ENCODE results near the gene CABP5.

Gene CABP5

DNA sequence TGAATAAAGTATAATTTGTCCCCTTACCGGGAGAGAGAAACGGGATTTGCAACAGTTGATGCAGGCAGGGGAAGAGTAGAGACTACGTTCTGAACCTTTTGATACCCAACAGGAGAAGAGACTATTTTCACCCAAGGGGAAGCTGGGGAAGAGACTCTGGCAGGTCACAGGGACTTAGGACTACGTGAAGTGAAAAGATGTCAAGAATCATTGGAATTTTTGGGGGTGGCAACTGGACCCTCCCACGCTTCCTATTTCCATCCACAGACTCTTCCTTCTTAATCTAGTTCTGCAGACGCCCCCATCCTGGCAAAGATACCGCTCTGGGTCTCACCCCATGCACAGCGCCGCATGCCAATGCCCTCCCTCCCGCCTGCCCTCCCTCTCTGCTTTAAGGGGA is 13.8 kb downstream of the CABP5 start:
- DNase-seq (ENCODE audit: low spot score), result no peak

DNA sequence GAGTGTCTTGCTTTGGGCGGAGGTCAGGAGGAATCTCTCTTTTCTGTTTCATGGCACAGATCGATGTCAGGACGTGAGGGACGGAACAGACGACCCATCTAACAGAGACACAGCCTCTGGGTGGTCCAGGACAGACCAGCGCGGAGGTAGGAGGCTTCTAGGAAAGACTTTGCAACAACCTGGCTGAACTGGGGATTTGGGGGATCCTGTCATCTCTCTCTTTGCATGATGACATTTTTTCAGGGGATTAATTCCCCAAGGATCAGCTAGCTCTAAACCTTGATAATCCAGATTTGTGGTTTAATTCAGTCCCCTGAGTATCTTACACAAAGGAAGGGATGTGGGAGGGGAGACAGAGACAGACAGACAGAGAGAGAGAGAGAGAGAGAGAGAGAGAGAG is 14.4 kb downstream of the CABP5 start:
- no peak for DNase-seq (ENCODE audit: low spot score)

DNA sequence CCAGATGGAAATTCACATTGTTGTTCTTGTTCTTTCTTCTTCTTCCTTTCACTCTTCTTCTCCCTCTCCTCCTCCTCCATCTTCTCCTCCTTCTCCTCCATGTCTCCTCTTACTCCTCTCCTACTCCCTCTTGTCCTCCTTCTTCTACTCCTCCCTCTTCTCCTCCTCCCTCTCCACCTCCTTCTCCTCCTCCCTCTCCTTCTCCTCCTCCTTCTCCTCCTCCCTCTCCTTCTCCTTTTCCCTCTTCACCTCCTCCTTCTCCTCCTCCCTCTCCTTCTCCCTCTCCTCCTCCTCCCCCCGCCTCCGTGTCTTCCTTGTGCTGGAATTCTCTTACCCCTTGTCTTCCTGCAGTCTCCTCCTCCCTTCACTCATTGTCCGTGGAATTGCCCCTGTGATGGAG is 18.4 kb downstream of the CABP5 start:
- DNase-seq (ENCODE audit: low spot score), result no peak

GRCh38 chr19:48023518-48023917 is 20.4 kb downstream of the CABP5 start:
- DNase-seq (ENCODE audit: low spot score), result no peak

DNA sequence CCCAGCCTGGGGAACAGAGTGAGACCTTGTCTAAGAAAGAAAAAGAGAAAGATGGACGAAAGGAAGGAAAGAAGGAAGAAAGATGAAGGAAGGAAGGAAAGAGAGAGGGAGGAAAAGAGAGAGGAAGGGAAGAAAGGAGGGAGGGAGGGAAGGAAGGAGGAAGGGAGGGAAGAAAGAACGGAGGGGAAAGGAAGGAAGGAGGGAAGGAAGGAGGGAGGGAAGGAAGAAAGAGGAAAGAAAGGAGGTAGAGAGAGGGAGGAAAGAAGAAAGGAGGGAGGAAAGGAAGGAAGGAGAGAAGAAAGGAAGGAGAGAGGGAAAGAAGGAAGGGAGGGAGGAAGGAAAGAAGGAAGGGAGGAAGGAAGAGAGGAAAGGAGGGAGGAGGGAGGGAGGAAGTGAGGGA is 20.9 kb downstream of the CABP5 start:
- no peak for DNase-seq (ENCODE audit: low spot score)

DNA sequence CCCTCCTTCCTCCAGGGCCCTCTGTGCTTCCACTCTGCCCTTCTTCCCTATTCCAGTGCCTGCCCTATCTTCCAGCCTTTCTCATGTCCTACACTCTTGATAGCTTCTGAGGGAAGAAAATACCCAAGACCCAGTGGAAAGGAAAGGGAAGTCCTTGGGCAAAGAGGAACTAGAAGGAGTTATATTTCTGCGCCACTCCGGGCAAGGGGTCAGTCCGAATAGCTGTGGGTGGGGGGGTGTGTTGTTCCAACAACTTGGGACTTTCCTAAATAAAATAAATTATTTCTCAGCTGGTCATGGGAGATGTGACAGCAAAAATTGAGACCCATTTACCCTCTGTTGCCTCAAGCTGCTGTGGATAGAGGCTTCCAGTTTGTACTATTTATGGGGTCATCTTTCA is 23.2 kb downstream of the CABP5 start:
- DNase-seq (ENCODE audit: low spot score), result no peak

DNA sequence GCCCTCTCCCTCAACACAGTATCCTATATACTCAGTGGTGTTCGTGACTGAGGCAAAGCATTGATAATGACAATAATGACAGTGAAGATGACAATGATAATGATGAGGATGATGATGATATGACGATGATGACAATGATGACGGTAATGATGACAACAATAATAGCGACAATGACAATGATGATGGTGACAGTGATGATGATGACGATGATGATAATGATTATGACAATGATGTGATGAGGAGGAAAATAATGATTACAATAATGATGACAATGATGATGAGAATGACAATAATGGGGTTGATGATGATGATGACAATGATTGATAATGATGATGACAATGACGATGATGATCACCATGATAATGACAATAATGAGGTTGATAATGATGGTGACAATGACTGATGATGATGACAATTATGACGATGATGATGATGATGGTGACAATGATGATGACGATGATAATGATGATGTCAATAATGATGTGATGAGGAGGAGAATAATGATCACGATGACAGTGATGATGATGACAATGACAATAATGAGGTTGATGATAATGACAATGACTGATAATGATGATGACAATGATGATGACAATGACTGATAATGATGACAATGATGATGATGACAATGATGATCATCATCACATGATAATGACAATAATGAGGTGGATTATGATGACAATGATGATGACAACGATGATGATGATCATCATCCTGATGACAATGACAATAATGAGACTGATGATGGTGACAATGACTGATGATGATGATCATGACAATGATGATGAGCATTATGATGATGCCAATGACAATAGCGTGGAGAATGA is 32.7 kb downstream of the CABP5 start:
- DNase-seq (ENCODE audit: low spot score), result no peak

DNA sequence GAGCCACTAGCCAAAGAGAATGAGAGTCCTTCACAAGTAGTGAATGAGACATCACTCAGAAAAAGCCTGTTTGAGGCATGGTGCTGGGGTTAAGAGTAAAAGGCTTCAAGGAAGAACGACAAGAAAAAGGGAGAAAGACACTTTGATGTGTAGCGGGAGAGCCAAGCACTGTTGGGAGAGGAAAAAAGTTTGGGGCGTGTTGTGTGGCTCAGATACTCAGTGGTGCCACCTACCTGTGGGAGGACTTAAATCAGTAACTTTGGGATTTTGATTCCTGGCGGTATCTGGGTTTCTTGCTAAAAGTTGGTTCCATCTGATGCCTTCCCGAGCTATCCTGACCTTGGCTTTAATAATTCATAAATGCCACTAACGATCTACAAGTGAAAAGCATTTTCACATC is 37.1 kb downstream of the CABP5 start:
- no peak for DNase-seq (ENCODE audit: low spot score)

DNA sequence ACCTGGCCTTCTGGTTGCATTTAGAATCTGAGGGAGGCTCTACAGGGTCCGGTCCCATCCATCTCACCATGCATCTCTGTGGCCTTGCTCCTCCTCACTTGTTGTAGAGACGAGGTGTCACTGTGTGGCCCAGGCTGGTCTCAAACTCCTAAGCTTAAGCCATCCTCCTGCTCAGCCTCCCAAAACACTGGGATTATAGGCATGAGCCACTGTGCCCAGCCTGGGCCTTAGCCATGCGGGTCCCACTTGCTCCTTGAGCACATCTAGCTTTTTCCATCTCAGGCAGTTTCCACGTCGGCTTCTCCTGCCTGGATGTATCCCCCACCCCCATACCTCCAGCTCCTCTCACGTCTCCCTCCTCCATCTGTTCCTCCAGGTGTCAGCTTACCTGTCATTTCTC is 39.6 kb downstream of the CABP5 start:
- DNase-seq (ENCODE audit: low spot score), result no peak

DNA sequence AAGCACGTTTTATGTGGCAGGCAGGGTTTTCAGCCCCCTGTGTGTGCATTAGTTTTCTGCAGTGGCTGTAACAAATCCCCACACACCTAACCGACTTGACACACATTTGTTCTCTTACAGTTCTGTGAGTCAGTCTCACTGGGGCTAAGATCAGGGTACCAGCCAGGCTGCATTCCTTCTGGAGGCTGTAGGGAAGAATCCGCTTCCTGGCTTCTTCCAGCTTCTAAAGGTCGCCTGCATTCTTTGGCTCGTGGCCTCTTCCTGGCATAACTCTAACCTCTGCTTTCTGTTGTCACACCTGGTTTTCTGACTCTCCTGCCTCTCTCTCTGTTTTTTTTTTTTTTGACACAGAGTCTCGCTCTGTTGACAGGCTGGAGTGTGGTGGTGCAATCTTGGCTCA is 43.0 kb downstream of the CABP5 start:
- DNase-seq (ENCODE audit: low spot score), result no peak

DNA sequence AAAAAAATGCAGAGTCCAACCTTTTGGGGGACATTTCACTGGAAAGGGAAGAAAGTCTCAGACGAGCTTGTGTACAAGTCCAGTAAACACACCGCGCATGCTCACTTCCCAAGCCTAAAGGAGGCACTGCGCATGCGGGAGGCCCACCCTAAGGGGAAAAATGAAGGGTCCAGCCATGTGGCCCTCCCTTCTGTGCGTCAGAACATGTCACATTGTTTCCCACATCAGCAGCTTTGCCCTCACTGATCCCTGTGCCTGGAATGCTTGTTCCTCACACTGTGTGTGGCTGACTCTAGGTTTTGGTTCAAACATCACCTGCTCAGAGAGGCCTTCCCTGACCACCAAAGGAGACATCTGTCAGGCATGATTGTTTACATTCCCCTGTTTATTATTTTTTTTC is 45.1 kb downstream of the CABP5 start:
- no peak for DNase-seq (ENCODE audit: low spot score)

- no peak for DNase-seq (ENCODE audit: low spot score)
Observed at GRCh38 chr19:47996230-47996727, 47.6 kb downstream of the CABP5 start.

GRCh38 chr19:47994209-47994802 is 49.6 kb downstream of the CABP5 start, which contains the start of gene ELSPBP1:
Gene ELSPBP1 (plus strand): TSS chr19:47994632. CDS start chr19:48008668, 14,036 bp downstream.
- DNase-seq (ENCODE audit: low spot score), result no peak

- DNase-seq (ENCODE audit: low spot score), result no peak
Observed at GRCh38 chr19:47992070-47992469, 51.8 kb downstream of the CABP5 start, which contains the start of gene BSPH1. Gene BSPH1 (minus strand): TSS chr19:47992170. CDS start chr19:47992081, 89 bp downstream.

- DNase-seq (ENCODE audit: low spot score), result no peak
Observed at GRCh38 chr19:47991191-47991808, 52.6 kb downstream of the CABP5 start.
